Astrocyte (in vitro differentiated cells and primary cell): ENCODE results near the gene SCRN1.

Source experiments
- EZH2 ChIP-seq: IDR thresholded peaks from 2 replicates; pipeline ENCODE4 v1.6.1; 2012; ENCODE audit warnings: mild to moderate bottlenecking, low read length, inconsistent platforms; ENCODE audit not compliant: insufficient read depth
- TF ChIP-seq, protein P1 (sequence below): IDR thresholded peaks from 2 replicates; pipeline ENCODE4 v1.5.1; 2011; ENCODE audit warnings: low read depth, mild to moderate bottlenecking, inconsistent platforms, low read length, moderate library complexity; ENCODE audit not compliant: insufficient read depth

DNA sequence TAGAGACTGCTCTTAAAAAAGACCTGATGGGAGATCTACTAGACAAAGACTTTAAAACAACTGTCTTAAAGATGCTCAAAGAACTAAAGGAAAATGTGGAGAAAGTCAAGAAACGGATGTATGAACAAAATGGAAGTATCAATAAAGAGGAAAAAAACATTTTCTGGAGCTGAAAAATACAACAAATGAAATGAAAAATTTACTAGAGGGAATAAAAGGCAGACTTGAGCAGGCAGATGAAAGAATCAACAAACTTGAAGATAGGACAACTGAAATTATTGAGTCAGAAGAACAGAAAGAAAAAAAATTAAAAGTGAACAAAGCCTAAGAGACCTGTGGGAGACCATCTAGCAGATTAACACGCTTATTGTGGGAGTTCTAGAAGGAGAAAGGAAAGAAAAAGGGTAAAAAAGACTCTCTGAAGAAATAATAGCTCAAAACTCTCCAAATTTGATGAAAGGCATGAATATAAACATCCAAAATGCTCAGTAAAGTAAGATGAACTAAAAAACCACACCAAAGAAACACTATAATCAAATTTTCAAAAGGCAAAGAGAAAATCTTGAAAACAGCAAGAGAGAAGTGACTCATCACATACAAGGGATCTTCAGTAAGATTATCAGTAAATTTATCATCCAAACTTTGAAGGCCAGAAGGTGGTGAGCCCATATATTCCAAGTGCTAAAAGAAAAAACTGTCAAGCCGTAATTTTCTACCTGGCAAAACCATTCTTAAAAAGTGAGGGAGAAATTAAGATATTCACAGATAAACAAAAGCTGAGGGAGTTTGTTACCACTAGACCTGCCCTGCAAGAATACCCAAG lies 83.2 kb downstream of the SCRN1 start:
- TF ChIP-seq, protein P1, sequence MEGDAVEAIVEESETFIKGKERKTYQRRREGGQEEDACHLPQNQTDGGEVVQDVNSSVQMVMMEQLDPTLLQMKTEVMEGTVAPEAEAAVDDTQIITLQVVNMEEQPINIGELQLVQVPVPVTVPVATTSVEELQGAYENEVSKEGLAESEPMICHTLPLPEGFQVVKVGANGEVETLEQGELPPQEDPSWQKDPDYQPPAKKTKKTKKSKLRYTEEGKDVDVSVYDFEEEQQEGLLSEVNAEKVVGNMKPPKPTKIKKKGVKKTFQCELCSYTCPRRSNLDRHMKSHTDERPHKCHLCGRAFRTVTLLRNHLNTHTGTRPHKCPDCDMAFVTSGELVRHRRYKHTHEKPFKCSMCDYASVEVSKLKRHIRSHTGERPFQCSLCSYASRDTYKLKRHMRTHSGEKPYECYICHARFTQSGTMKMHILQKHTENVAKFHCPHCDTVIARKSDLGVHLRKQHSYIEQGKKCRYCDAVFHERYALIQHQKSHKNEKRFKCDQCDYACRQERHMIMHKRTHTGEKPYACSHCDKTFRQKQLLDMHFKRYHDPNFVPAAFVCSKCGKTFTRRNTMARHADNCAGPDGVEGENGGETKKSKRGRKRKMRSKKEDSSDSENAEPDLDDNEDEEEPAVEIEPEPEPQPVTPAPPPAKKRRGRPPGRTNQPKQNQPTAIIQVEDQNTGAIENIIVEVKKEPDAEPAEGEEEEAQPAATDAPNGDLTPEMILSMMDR: no peak
- TF ChIP-seq EZH2: no peak
